HTERT RPE-1 (cell line): ENCODE results near the gene CARD10.
"Not testable (repeated sequence)": the region's sequence is repeated elsewhere in the genome, so short reads cannot be mapped to it uniquely, and the experiment has no call there.

ENCODE experiments used
- in situ Hi-C: fragments of 300-500 bp; cut with MboI; formaldehyde crosslinking; loops from 4 replicates; pipeline ENCODE4 v1.14.3; 2020; ENCODE audit warnings: low sequenced_read_pairs

The CARD10 gene

GRCh38 chr22:37529652-37530345 lies 10.6 kb upstream of the CARD10 start:
- in situ Hi-C loops, result no loop called here

- in situ Hi-C loops, result not testable (repeated sequence)
These were observed 8.7 kb upstream of the CARD10 start for GRCh38 chr22:37527952-37528351.

- in situ Hi-C loops, result not testable (repeated sequence)
These were observed 8.0 kb upstream of the CARD10 start for GRCh38 chr22:37527081-37527752.

- in situ Hi-C loops, result no loop called here
These were observed 7.2 kb upstream of the CARD10 start for GRCh38 chr22:37526376-37526775.

- in situ Hi-C loops, result no loop called here
These were observed 6.6 kb upstream of the CARD10 start for GRCh38 chr22:37525746-37526350.

GRCh38 chr22:37525073-37525745 lies 6.0 kb upstream of the CARD10 start:
- in situ Hi-C loops, result no loop called here

GRCh38 chr22:37522482-37522881 lies 3.3 kb upstream of the CARD10 start:
- in situ Hi-C loops, result no loop called here

GRCh38 chr22:37521236-37521739 lies 2.1 kb upstream of the CARD10 start:
- in situ Hi-C loops, result no loop called here

- in situ Hi-C loops, result no loop called here
These were observed 1.6 kb upstream of the CARD10 start for GRCh38 chr22:37520776-37521191.

- in situ Hi-C loops, result no loop called here
These were observed 527 bp downstream of the CARD10 start for GRCh38 chr22:37518509-37519267.

GRCh38 chr22:37517826-37518450 lies 1.3 kb downstream of the CARD10 start:
- in situ Hi-C loops, result no loop called here

- in situ Hi-C loops, result no loop called here
These were observed 2.8 kb downstream of the CARD10 start for GRCh38 chr22:37516456-37516855.

GRCh38 chr22:37515901-37516300 lies 3.3 kb downstream of the CARD10 start:
- in situ Hi-C loops, result no loop called here

GRCh38 chr22:37514526-37515051 lies 4.6 kb downstream of the CARD10 start:
- in situ Hi-C loops, result no loop called here

GRCh38 chr22:37511395-37512104 lies 7.7 kb downstream of the CARD10 start:
- in situ Hi-C loops, result no loop called here

- in situ Hi-C loops, result no loop called here
These were observed 9.1 kb downstream of the CARD10 start for GRCh38 chr22:37510091-37510490.

- in situ Hi-C loops, result no loop called here
These were observed 10.0 kb downstream of the CARD10 start for GRCh38 chr22:37509059-37509860.

GRCh38 chr22:37508431-37508992 lies 10.7 kb downstream of the CARD10 start:
- in situ Hi-C loops, result no loop called here
